SK-N-SH treated with all-trans-retinoic acid at 6 μM for 48 hours (cell line): ENCODE measurements around the gene TTF2.

ENCODE experiments used
- ARNTL ChIP-seq: fragments of 450-650 bp; formaldehyde crosslinking; IDR thresholded peaks from 2 replicates; pipeline ENCODE4 v1.5.0; 2020; ENCODE audit warnings: low read depth, mild to moderate bottlenecking, moderate library complexity, borderline replicate concordance
- ESRRG ChIP-seq: fragments of 250-450 bp; sonication (Bioruptor Pico); IDR thresholded peaks from 2 replicates; pipeline ENCODE4 v1.6.1; 2021; ENCODE audit warnings: mild to moderate bottlenecking
- GLIS3 ChIP-seq: fragments of 250-450 bp; sonication (Bioruptor Pico); IDR thresholded peaks from 2 replicates; pipeline ENCODE4 v1.5.0; 2020; ENCODE audit warnings: mild to moderate bottlenecking, moderate library complexity
- PPARA ChIP-seq: fragments of 250-450 bp; sonication (Bioruptor Pico); IDR thresholded peaks from 2 replicates; pipeline ENCODE4 v1.5.0; 2020; ENCODE audit warnings: mild to moderate bottlenecking, borderline replicate concordance
- RARB ChIP-seq: fragments of 250-450 bp; sonication (Bioruptor Pico); IDR thresholded peaks from 2 replicates; pipeline ENCODE4 v1.8.0; 2021; ENCODE audit warnings: mild to moderate bottlenecking, moderate library complexity
- ZFP3 ChIP-seq: fragments of 250-450 bp; sonication (Bioruptor Pico); IDR thresholded peaks from 2 replicates; pipeline ENCODE4 v1.5.0; 2020; ENCODE audit warnings: mild to moderate bottlenecking, moderate library complexity
- ZNF70 ChIP-seq: fragments of 450-650 bp; formaldehyde crosslinking; IDR thresholded peaks from 2 replicates; pipeline ENCODE4 v1.5.0; 2020; ENCODE audit warnings: mild to moderate bottlenecking, moderate library complexity
- ZNF8 ChIP-seq: fragments of 450-650 bp; formaldehyde crosslinking; IDR thresholded peaks from 2 replicates; pipeline ENCODE4 v1.5.0; 2020; ENCODE audit warnings: mild to moderate bottlenecking, moderate library complexity
- TF ChIP-seq, protein P1 (sequence below): fragments of 250-450 bp; sonication (Bioruptor Pico); IDR thresholded peaks from 2 replicates; pipeline ENCODE4 v1.8.0; 2021; ENCODE audit warnings: low read depth, mild to moderate bottlenecking, moderate library complexity, borderline replicate concordance
- TF ChIP-seq, protein P2 (sequence below): fragments of 250-450 bp; sonication (Bioruptor Pico); IDR thresholded peaks from 2 replicates; pipeline ENCODE4 v1.8.0; 2020; ENCODE audit warnings: mild to moderate bottlenecking, moderate library complexity, borderline replicate concordance

DNA sequence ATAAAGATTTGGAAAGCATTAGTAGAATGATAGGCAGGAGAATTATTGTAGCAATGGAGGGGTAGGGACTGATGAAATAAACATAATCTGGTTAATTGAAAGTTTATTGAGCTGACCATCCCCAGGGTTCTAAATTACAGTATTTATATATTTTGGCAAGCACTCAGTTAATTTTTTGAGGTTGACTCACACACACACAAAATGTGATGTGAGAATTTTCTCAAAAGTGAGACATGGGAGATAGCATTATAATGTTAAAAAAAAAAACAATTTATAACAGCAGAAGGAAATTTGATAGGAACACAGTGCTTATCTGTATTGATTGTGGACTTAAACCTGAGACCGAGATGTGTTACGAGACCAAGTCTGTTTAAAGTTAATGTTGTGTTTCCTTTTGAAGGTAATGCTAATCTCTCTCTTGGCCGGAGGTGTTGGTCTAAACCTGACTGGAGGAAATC is 36.9 kb downstream of the TTF2 start:
- no peak for TF ChIP-seq ESRRG (CRISPR knock-in tag)
- no peak for TF ChIP-seq RARB (CRISPR knock-in tag)
- TF ChIP-seq PPARA: no peak
- no peak for TF ChIP-seq ZNF70 (CRISPR knock-in tag)
- TF ChIP-seq, protein P1, sequence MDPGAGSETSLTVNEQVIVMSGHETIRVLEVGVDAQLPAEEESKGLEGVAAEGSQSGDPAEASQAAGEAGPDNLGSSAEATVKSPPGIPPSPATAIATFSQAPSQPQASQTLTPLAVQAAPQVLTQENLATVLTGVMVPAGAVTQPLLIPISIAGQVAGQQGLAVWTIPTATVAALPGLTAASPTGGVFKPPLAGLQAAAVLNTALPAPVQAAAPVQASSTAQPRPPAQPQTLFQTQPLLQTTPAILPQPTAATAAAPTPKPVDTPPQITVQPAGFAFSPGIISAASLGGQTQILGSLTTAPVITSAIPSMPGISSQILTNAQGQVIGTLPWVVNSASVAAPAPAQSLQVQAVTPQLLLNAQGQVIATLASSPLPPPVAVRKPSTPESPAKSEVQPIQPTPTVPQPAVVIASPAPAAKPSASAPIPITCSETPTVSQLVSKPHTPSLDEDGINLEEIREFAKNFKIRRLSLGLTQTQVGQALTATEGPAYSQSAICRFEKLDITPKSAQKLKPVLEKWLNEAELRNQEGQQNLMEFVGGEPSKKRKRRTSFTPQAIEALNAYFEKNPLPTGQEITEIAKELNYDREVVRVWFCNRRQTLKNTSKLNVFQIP (CRISPR knock-in tag): no peak
- no peak for TF ChIP-seq ZNF8 (CRISPR knock-in tag)
- TF ChIP-seq, protein P2, sequence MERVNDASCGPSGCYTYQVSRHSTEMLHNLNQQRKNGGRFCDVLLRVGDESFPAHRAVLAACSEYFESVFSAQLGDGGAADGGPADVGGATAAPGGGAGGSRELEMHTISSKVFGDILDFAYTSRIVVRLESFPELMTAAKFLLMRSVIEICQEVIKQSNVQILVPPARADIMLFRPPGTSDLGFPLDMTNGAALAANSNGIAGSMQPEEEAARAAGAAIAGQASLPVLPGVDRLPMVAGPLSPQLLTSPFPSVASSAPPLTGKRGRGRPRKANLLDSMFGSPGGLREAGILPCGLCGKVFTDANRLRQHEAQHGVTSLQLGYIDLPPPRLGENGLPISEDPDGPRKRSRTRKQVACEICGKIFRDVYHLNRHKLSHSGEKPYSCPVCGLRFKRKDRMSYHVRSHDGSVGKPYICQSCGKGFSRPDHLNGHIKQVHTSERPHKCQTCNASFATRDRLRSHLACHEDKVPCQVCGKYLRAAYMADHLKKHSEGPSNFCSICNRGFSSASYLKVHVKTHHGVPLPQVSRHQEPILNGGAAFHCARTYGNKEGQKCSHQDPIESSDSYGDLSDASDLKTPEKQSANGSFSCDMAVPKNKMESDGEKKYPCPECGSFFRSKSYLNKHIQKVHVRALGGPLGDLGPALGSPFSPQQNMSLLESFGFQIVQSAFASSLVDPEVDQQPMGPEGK (CRISPR knock-in tag): no peak
- no peak for TF ChIP-seq ZFP3 (CRISPR knock-in tag)
- no peak for TF ChIP-seq ARNTL
- TF ChIP-seq GLIS3 (CRISPR knock-in tag): no peak
